ENCODE measurements around the gene MCRIP2. TPM values are rescaled to one million over a fixed set of nuclear protein-coding genes. Genes with fewer than 3 reads are reported as not detected.
A peak's percentile ranks its signal among the peaks of the same experiment; 100 is the strongest.

MCRIP2 gene
- total and polyA plus RNA-seq, 9 of the 15 experiments (the other 6 are each of a cell fraction or from before 2014, with no cell fraction given): 0.80 to 120 (median 35.2) TPM

GRCh38 chr16:660459-661183 is 19.0 kb downstream of the MCRIP2 start (continued):
- TF ChIP-seq, protein P1, sequence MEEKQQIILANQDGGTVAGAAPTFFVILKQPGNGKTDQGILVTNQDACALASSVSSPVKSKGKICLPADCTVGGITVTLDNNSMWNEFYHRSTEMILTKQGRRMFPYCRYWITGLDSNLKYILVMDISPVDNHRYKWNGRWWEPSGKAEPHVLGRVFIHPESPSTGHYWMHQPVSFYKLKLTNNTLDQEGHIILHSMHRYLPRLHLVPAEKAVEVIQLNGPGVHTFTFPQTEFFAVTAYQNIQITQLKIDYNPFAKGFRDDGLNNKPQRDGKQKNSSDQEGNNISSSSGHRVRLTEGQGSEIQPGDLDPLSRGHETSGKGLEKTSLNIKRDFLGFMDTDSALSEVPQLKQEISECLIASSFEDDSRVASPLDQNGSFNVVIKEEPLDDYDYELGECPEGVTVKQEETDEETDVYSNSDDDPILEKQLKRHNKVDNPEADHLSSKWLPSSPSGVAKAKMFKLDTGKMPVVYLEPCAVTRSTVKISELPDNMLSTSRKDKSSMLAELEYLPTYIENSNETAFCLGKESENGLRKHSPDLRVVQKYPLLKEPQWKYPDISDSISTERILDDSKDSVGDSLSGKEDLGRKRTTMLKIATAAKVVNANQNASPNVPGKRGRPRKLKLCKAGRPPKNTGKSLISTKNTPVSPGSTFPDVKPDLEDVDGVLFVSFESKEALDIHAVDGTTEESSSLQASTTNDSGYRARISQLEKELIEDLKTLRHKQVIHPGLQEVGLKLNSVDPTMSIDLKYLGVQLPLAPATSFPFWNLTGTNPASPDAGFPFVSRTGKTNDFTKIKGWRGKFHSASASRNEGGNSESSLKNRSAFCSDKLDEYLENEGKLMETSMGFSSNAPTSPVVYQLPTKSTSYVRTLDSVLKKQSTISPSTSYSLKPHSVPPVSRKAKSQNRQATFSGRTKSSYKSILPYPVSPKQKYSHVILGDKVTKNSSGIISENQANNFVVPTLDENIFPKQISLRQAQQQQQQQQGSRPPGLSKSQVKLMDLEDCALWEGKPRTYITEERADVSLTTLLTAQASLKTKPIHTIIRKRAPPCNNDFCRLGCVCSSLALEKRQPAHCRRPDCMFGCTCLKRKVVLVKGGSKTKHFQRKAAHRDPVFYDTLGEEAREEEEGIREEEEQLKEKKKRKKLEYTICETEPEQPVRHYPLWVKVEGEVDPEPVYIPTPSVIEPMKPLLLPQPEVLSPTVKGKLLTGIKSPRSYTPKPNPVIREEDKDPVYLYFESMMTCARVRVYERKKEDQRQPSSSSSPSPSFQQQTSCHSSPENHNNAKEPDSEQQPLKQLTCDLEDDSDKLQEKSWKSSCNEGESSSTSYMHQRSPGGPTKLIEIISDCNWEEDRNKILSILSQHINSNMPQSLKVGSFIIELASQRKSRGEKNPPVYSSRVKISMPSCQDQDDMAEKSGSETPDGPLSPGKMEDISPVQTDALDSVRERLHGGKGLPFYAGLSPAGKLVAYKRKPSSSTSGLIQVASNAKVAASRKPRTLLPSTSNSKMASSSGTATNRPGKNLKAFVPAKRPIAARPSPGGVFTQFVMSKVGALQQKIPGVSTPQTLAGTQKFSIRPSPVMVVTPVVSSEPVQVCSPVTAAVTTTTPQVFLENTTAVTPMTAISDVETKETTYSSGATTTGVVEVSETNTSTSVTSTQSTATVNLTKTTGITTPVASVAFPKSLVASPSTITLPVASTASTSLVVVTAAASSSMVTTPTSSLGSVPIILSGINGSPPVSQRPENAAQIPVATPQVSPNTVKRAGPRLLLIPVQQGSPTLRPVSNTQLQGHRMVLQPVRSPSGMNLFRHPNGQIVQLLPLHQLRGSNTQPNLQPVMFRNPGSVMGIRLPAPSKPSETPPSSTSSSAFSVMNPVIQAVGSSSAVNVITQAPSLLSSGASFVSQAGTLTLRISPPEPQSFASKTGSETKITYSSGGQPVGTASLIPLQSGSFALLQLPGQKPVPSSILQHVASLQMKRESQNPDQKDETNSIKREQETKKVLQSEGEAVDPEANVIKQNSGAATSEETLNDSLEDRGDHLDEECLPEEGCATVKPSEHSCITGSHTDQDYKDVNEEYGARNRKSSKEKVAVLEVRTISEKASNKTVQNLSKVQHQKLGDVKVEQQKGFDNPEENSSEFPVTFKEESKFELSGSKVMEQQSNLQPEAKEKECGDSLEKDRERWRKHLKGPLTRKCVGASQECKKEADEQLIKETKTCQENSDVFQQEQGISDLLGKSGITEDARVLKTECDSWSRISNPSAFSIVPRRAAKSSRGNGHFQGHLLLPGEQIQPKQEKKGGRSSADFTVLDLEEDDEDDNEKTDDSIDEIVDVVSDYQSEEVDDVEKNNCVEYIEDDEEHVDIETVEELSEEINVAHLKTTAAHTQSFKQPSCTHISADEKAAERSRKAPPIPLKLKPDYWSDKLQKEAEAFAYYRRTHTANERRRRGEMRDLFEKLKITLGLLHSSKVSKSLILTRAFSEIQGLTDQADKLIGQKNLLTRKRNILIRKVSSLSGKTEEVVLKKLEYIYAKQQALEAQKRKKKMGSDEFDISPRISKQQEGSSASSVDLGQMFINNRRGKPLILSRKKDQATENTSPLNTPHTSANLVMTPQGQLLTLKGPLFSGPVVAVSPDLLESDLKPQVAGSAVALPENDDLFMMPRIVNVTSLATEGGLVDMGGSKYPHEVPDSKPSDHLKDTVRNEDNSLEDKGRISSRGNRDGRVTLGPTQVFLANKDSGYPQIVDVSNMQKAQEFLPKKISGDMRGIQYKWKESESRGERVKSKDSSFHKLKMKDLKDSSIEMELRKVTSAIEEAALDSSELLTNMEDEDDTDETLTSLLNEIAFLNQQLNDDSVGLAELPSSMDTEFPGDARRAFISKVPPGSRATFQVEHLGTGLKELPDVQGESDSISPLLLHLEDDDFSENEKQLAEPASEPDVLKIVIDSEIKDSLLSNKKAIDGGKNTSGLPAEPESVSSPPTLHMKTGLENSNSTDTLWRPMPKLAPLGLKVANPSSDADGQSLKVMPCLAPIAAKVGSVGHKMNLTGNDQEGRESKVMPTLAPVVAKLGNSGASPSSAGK (IDR thresholded peaks at IDR 0.05): no peak
- peak; percentile 82 for TF ChIP-seq NFIC (IDR thresholded peaks at IDR 0.05)
- TF ChIP-seq AFF4 (CRISPR knock-in tag; IDR thresholded peaks at IDR 0.05): no peak
- no peak for TF ChIP-seq JUNB (CRISPR knock-in tag; conservative IDR thresholded peaks at IDR 0.05)
- no peak for TF ChIP-seq NCOA4 (IDR thresholded peaks at IDR 0.05; ENCODE audit: partially characterized antibody)
- no peak for TF ChIP-seq NUFIP1 (IDR thresholded peaks at IDR 0.05; ENCODE audit: partially characterized antibody)
- TF ChIP-seq HDAC8 (tag; IDR thresholded peaks at IDR 0.05): no peak
- TF ChIP-seq GTF2F1 (IDR thresholded peaks at IDR 0.05; ENCODE audit: low read depth, low read length): no peak
- no peak for TF ChIP-seq PKNOX1 (IDR thresholded peaks at IDR 0.05)
- no peak for TF ChIP-seq KDM4B (IDR thresholded peaks at IDR 0.05; ENCODE audit: borderline replicate concordance in 2 of 2, low read depth in 1 of 2)
- TF ChIP-seq PCBP2 (IDR thresholded peaks at IDR 0.05; ENCODE audit: low read depth, low read length, poor library complexity, severe bottlenecking): no peak
